ENCODE data around the gene HDDC3.
A peak's percentile ranks its signal among the peaks of the same experiment; 100 is the strongest.

HDDC3 gene, protein sequence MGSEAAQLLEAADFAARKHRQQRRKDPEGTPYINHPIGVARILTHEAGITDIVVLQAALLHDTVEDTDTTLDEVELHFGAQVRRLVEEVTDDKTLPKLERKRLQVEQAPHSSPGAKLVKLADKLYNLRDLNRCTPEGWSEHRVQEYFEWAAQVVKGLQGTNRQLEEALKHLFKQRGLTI

GRCh38 chr15:90931828-90932659 is at the start of gene HDDC3:
TSS of gene HDDC3 (minus strand) at chr15:90932549. CDS start at chr15:90932540, 9 bp downstream.
- peak in 13 of 14 donors; percentile 13 to 90 (median 72) for DNase-seq

- no peak for DNase-seq
These were observed 49.8 kb upstream of the HDDC3 start for GRCh38 chr15:90982135-90982534.

DNA sequence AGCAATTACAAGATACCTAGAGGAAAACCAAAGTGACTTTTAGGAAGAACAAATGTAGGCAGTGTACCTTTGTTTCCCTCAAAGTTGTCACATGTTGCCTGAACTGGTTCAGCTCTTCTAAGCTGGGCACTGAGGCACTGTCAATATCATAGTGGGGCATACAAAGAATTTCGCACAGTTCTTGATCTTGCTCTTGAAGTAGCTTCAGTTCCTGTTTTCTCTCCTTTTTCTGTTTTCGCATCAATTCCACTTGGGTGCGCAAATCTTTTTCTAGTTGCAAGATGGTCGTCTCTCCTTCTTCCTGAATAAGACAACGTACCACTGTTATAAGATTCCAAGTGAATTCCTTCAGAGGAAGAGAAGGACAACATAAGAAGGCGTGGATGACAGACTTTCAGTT is 49.3 kb upstream of the HDDC3 start:
- no peak for DNase-seq

GRCh38 chr15:90979582-90979981 is 47.2 kb upstream of the HDDC3 start:
- DNase-seq: no peak

- no peak for DNase-seq
These were observed 41.9 kb upstream of the HDDC3 start for GRCh38 chr15:90974216-90974615.

DNA sequence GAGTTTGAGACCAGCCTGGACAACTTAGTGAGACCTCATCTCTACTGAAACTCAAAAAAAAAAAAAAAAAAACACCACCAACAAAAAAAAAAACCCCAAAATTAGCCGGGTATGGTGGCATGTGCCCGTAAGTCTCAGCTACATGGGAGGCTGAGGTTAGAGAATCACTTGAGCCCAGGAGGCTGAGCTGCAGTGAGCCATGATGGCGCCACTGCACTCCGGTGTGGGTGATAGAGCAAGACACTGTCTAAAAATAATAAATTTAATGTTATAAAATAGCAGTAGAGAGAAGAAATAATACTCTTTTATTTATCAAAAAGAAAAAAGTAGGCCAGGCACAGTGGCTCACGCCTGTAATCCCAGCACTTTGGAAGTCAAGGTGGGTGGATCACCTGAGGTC is 39.8 kb upstream of the HDDC3 start:
- DNase-seq: no peak

DNA sequence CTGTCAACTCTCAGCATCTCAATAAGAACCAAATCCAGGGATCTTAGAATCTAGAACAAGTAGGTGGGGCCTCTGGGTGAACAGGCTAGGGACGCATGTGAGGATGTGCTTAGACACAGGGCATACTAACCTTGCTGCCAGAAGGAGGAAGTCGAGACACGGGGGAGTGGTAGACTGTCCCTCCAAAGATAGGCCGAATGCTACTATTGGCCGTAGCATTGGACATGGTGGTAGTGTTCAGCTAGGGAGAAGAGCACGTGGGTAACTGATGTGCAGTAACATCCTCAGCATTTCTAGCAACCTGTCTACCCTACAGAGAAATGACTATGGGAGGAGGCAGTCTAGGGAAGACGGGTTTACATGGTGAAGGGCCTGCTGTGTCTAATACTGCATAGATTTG is 37.9 kb upstream of the HDDC3 start:
- DNase-seq: no peak

DNA sequence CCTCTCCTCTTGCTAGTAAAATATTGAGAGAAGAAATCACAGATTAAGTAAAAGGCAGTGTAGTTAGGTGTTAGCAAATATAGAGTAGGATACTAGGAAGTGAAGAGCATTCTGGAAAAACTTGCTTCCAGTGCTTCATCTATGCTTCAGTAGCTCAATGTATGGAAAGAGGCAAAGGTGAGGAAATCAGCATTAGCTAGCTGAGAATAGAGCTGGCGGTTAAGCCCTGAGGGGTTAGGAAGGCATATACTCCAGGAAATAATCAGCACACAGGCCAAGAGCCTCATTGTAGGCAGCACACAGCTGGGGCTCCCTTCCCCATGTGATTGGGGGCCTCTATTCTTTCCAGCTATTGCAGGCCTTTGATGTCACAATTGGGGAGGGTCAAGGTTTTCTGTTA is 36.1 kb upstream of the HDDC3 start:
- no peak for DNase-seq

DNA sequence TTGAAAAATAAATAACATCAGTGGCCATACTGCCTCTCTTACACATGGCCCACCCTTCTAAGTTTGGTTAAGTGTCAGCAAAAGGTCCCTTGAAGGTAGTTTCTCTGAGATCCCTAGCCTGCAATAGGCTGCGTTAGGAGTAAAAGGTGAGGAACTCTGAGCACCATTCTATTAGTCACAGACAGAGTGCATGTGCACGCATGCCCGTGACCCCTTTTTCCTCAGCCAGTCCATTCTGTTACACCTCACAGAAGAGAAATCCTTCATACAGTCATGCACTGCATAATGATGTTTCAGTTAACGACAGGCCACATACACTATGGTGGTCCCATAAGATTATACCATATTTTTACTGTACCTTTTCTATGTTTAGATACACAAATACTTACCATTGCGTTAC is 34.9 kb upstream of the HDDC3 start:
- no peak for DNase-seq

DNA sequence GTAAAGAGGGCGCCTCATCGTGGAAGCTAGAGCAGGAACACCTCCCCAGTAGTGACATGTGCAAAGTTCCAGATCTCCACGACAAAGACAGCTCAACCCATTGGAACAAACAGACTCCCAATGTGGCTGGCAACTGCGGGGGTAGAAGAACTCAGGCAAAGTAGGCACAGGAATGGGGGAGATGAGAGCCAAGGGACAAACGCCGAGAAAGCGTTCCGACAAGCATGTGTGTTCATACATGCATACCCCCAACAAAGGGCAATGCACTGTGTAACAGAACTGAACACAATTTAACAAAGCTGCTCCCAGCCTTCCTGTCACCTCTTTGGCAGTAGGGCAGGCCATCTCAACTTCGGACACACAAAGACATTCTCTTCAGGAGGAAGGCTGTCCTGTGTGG is 33.9 kb upstream of the HDDC3 start:
- DNase-seq: no peak

- no peak for DNase-seq
These were observed 29.7 kb upstream of the HDDC3 start for GRCh38 chr15:90962021-90962420.

DNA sequence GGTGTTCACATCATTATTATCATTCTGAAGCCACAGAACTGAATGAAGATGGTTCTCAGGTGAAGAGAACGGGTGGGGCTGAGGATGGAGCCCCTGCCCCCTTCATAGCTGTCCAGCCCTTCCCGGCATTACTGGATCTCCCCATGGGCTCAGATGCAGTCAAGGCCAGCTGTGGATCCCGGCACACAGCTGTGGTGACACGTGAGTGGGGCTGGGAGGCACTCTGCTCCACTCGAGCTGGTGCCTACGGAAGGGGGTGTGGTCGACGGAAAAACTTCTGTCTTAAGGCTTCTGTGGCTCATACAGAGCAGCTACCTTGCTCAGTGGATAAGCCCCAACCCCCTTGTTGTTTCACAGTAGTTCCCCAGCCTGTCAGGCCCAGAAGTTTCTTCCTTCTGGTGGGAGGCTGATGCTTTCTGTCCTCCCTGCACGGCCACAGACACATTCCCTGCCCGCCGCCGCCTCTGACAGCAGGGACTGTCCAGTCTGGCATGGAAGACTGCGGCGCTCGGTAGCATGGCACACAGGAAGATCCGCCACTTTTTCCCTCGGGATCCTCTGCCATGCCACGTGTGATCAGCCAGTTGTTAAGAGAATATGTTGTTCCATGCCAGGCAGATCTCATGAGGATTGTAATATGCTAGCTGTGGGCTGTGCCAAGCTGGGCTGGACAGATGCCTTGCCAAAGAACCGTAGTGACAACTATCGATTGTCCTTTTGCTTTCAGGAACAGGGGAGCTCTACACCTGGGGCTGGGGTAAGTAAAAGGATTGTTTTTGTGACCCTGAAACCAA is 28.1 kb upstream of the HDDC3 start:
- DNase-seq: peak in 1 of 14 donors; percentile 19

DNA sequence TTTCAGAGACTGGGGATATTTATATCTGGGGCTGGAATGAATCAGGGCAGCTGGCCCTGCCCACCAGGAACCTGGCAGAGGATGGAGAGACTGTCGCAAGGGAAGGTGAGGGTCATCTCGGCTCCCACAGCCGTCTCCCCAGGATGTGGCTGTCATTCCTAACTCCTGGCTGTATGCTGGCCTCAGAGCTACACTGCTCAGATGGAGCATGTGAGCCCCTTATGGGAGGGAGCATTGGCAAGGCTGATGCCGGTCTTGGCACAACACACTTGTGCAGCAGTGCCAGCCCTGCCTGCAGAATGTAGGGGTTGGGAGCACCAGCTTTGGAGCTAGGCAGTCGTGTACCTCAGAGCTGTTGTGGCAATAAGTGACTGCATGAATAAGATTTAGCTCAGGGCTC is 27.5 kb upstream of the HDDC3 start:
- peak in 10 of 14 donors; percentile 10 to 84 (median 36) for DNase-seq

DNA sequence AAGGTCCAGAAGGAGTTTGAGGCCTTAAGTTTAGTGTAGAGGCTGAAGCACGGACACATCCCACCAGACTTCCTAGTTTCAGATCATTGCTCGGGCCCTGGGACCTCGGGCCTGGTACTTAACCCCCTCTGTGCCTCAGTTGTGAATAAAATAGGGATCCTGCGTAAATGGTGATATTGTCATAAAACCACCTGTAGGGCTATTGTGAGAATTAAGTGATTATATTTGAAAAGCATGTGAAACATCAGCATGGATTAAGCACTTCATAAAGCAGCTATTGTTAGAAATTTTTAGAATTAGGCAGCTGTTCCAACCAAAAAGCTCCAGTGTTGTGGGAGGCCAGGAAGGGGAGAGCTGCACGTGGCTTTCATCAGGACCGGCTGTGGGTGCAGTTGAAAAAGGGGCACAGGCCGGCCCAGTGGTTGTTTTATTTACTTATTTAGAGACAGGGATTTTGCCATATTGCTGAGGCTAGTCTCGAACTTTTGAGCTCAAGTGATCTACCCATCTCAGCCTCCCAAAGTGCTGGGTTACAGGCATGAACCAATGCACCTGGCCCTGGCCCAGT is 26.8 kb upstream of the HDDC3 start:
- DNase-seq: no peak

- DNase-seq: peak in 2 of 14 donors; percentile 32 to 69
These were observed 25.4 kb upstream of the HDDC3 start for GRCh38 chr15:90957791-90958190.

GRCh38 chr15:90957031-90957790 is 24.9 kb upstream of the HDDC3 start:
- DNase-seq: peak in 5 of 14 donors; percentile 7 to 70 (median 36)

DNA sequence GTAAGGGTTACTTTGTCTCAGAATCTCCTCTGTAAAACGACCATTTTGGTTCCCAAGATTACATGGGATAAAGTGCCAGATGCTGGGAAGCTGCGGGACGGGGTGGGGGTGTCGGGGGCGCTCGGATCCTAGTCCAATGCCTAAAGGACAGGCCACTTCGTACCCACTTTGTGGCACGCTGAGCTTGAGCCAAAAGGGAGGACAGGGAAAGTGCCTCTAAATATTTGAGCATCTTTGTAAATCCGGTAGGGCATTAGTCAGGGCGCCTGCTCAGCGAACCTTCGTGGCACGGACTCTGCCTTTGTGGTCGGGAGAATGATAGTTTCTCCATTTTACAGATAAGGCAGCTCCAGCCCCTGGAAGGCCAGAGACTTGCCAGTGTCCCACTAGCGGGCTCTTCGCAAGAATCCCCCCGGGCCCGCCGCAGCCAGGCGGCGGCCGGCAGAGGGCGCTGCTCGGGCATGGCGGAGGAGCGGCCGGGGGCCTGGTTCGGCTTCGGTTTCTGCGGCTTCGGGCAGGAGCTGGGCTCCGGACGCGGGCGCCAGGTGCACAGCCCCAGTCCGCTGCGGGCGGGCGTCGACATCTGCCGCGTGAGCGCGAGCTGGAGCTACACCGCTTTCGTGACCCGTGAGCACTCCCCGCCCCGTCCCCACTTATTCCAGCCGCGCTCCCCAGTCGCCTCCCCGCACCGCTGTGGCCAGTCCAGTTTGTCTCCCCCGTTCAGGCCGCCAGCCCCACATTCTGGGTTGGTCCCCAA is 24.1 kb upstream of the HDDC3 start:
- DNase-seq: peak; percentile 5 to 82 (median 44)

DNA sequence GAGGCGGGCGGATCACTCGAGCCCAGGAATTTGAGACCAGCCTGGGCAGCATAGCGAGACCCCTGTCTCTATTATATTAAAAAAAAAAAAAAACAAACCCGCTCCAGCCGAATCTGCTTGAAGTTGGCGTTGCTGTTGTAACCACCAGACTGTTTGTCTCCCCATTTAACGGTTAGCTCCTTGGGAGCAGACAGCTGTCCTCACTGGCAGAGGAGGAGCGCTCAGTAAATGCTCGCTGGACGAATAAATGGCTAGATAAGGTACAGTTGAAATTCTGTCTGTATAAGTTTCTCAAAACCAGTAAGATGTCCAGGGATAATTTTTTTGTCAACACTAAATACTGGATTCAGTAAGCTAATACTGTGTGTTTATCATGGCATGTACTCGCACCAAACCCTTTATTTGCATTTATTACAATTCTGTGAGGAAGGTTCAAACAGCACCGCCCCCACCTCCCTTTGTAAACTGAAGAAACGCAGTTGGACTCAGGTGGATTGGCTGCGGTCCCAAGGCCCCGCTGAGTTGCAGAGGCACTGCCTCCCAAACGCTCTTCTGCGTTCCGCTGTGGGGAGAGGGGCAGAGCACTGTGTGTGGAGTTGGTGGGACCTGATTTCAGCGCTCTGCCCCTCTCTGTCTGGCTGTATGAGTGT is 23.4 kb upstream of the HDDC3 start:
- DNase-seq: no peak

DNA sequence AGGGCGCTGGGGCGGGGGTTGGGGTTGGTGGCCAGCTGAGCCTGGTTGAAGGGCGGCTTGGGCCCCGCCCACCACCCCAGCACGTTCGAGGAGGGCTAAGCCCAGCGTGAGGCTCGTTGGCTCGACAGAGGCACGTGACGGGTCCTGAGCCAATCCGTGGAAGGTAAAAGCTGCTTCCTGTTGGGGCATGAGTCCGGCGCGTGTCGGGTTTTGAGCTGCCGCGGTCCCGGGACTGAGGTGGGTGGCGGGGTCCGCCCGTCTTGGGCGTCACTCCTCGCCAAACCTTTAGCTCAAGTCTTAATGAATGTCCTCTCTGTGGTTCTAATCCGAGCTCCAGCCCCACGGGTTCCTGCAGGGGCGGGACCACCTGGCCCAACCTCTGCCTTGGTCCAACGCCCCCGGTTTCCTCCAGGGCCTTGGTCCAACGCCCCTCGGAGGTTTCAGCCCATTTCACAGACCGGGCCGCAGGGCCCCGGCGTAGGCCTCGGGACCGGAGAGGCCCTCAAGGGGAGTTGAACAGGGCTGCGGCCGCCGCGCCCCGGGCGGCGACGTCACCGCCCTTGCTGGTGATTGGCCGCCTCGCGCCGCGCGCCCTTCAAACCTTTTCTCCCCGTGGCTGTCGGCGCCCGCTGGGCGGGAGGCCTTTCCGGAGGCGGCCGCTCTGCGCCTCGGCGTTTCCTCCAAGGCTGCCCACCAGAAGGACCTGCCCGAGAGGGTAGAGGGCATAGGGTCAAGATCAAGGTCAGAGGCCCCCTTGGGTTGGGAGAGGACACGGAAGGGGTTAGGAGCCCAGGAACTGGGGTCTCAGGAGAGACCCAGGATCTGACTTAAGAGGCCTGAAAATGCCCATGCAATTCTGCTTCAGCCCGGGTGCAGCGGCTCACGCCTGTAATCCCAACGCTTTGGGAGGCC is 22.6 kb upstream of the HDDC3 start, which contains the start of gene RCCD1:
RCCD1 (plus strand) TSS at position 173 of the 912 bp plus-strand sequence. CDS start 1,851 bp downstream, outside the sequence.
- DNase-seq: peak; percentile 42 to 92 (median 84)

Measured in C1 segment of cervical spinal cord (tissue), 14 donors.